GM10248 (cell line): ENCODE measurements around the gene B9D1.

ENCODE experiments used
- CTCF ChIA-PET: fragments of 300-600 bp; sonication (Branson Sonifier 250); formaldehyde crosslinking; extraction: SDS; loops from one replicate; lab custom pipeline; 2021; ENCODE audit warnings: antibody characterized with exemption; lab: Yijun Ruan, JAX
- POLR2A ChIA-PET: fragments of 350-650 bp; sonication (Branson Sonifier 250); formaldehyde crosslinking; extraction: SDS; loops from one replicate; lab custom pipeline; 2020; ENCODE audit warnings: antibody characterized with exemption; lab: Yijun Ruan, JAX
- DNase-seq: peaks from one replicate; pipeline ENCODE4 v3.0.0; 2012; ENCODE audit errors: extremely low spot score
- CTCF ChIP-seq: IDR thresholded peaks from 2 replicates; pipeline ENCODE4 v1.5.1; 2012; ENCODE audit warnings: mild to moderate bottlenecking, low read depth; ENCODE audit errors: extremely low read depth, missing control alignments, control extremely low read depth

Gene B9D1

GRCh38 chr17:19296786-19297778, 65.4 kb downstream of the B9D1 start:
- POLR2A ChIA-PET, result no interaction called here

GRCh38 chr17:19295473-19296135, 66.9 kb downstream of the B9D1 start:
- ChIA-PET POLR2A (no interaction called here), CTCF (interaction anchor here (0.9 to 1.3 kb wide), 3 partner anchors 10 to 67 kb away, joined by 3 to 7 read pairs (median 4); partner anchors contain the start of gene B9D1)
- no peak for DNase-seq
- TF ChIP-seq CTCF, result no peak

More at GRCh38 chr17:19296786-19297778, 65.4 kb downstream of the B9D1 start:
- DNase-seq, result no peak
- no peak for TF ChIP-seq CTCF
- CTCF ChIA-PET, result interaction anchor here (1.4 kb wide), 1 partner anchor 17 kb away, joined by 3 read pairs; no protein-coding TSS in a partner anchor

GRCh38 chr17:19294443-19294842, 68.1 kb downstream of the B9D1 start:
- no peak for DNase-seq
- TF ChIP-seq CTCF, result no peak
- POLR2A ChIA-PET, result no interaction called here
- CTCF ChIA-PET, result interaction anchor here (1.1 to 1.2 kb wide), 2 partner anchors 10 to 15 kb away, joined by 3 read pairs; no protein-coding TSS in a partner anchor
